ENCODE results near the gene TBCA.
"Not testable (repeated sequence)": the region's sequence is repeated elsewhere in the genome, so short reads cannot be mapped to it uniquely, and the experiment has no call there.

TBCA gene

DNA sequence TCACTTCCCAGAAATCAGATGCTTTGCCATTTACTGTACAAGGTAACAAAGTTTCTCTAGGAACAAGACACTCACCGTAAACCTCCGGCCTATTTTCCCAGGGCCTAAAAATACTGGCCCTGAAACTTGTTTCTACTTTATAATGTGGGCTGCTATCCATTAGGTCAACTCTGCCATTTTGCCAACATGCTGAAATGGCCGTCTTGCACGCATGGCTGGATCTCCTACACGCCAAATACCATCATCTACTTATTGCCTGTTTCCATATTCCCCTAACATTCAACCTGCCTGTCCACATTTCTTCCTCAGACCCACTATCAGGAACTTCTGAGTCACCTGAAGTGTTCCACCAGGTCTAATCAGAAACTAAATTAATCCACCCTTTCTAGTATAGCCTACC is 4.7 kb downstream of the TBCA start:
- no peak for DNase-seq

DNA sequence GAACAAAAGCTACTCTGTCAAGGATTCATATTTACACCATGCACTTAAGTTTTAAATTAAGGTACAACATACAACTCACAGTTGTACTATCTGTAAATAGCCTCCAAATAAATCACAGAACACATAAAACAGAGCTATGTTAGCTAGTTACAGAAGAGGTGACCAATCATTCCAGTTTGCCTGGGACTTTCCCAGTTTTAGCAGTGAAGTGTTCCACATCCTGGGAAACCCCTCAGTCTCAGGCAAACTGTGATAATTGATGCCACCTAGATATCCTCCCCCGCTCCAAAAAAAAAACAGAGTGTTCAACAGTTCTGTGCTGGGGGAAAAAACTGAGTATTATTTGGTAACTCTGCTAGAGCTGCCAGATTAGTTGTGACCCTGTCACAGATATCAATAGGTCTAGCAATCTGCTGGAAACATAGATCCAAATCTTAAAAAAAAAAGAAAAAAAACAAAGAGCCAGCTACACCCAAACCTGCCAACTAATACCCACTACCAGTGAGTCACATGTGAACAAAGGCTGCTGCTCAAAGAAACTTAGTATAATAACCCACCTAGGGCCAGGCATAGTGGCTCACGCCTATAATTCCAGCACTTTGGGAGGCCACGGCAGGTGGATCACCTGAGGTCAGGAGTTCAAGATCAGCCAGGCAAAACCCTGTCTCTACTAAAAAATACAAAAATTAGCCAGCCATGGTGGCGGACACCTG is 5.7 kb downstream of the TBCA start:
- DNase-seq = no peak

DNA sequence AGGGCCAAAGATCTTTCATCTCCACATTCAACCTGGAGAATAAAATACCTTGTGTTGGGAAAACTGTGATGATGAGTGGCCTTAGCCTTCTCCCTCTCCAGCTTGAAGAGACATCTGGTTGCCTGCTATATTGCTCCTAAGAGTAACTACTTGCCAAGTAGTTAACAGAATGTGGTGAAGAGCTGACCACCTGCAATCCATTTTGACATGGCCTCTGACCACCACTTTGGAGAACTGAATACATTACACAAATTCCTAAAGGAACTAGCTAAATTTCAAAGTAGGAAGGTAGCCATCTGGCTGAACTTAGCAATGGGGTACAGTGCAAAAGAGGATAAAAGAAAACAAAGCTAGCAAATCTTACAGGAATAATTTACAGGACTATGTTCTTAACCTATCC is 7.2 kb downstream of the TBCA start:
- DNase-seq = no peak

DNA sequence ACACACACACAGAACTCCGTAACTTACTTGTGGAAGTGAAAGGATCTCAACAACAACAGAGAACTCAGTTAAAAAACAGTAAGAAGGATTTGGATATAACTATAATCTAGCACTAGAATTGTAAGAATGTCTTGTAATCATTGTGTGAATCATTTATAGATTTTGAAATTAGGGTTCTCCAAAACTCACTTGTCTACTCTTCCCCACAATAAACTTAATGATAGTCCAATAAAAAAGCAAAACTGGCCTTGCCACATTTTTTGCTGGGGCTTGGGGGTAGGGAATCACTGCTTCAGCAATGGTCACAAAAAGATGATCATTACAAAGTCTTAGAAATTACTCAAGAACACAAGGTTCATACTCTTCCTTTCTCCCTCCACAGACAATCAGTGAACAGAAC is 8.8 kb downstream of the TBCA start:
- no peak for DNase-seq

DNA sequence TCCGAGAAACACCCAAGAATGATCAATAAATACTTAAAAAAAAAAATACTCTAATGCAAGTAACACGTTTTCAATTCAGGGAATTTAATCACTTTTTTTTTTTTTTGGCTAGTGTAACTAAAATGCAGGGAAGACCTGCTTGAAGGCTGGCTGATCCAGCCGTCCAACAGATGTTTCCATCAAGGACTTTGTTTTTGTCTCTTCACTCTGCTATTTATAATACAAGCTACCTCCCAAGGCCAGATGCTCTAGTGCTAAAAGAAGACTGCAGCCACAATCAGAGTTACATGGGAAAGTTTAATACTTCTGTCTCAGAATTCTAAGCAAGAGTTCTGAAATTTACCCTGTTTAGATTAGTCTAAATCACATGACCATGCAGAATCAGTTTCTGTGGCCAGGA is 14.5 kb downstream of the TBCA start:
- DNase-seq = no peak

DNA sequence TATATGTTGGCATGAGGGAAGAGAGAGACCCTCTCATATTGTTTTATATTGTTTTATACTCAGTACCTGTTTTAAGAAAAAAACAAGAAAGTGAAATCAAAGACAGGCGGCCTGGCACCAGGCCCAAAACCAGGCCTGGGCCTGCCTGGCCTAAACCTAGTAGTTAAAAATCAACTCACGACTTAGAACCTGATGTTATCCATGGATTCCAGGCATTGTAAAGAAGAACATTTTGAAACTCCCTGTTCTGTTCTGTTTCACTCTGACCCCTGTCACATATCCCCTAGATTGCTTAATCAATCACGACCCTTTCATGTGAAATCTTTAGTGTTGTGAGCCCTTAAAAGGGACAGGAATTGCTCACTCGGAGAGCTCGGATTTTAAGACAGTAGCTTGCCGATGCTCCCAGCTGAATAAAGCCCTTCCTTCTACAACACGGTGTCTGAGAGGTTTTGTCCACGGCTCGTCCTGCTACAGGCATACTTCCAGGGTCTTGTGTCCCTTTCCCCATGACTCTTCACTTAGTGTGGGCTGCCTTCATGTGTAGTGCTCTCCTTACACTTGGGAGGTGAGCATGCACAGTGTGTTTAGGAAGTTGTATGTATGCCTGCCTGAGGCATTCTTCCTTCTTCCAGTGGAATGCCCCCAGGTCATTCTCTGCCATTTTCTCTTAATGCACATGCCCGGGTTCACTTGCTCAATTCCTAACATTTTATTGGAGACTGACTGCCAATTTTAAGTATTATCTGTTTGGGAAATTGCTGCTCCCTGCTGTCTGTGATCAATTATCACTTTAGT is 17.8 kb downstream of the TBCA start:
- DNase-seq = no peak

DNA sequence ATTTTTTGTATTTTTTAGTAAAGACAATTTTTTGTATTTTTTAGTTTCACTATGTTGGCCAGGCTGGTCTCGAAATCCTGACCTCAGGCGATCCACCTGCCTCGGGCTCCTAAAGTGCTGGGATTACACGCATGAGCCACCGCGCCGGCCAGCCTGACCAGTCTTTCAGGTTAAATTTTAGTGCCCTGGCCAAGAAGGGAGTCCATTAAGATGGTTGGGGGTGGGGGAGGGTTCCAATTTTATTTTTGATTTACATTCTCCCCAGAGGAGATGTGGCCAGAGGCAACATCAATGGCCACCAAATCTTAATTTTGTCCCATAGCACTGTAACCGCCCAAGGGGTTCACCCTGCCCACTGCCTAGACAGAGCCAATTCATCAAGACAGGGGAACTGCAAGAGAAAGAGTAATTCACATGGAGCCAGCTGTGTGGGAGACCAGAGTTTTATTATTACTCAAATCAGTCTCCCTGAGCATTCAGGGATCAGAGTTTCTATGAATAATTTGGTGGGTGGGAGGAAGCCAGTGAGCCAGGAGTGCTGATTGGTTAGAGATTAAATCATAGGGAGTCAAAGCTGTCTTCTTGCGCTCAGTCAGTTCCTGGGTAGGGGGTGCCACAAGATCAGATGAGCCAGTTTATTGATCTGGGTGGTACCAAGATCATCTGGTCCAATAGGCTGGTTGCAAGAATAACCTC is 24.7 kb downstream of the TBCA start:
- no peak for DNase-seq

DNA sequence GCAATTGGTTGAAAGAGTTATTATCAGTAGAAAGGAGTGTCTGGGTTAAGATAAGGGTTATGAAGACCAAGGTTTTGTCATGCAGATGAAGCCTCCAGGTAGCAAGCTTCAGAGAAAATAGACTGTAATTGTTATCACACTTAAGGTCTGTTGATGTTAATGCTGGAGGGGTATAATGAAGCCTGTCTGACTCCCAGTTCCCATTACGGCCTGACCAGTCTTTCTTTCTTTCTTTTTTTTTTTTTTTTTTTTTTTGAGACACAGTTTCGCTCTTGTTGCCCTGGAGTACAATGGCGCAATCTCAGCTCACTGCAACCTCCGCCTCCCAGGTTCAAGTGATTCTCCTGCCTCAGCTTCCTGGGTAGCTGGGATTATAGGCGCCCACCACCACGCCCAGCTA is 25.2 kb downstream of the TBCA start:
- not testable (repeated sequence) for DNase-seq

DNA sequence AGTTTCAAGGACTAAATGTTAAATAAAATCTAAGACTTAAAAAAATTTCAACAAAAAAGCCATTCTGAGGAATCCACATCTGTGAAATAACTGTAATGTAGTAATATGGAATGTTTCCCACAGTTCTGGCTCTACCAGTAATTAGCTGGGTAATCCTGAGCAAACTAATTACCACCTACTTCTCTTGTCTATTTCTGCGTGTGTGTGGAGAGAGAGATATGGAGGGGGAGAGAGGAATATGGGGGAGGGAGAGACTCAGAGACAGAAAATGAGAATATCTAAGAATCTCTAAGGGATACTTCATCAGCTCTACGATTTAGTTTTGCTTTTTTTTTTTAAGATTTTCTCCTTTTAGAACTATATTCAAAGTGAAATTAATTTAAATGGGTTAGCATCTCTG is 28.0 kb downstream of the TBCA start:
- DNase-seq = no peak

DNA sequence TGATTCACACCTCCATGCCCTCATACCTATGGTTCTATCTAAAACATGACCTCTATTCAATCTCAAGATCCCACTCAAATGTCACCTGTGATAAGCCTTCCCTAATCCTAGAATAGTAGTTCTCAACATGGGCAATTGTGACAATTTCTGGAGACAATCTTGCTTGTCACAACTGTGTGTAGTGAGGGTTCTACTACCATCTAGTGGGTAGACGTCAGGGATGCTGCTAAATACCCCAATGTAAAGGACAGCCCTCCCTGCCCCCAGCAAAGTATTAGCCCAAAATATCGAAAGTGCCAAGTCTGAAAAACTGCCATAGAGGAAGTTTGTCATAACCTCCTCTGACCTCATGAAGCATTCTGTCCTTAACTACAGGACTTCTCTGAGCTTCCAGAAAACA is 32.0 kb downstream of the TBCA start:
- no peak for DNase-seq

DNA sequence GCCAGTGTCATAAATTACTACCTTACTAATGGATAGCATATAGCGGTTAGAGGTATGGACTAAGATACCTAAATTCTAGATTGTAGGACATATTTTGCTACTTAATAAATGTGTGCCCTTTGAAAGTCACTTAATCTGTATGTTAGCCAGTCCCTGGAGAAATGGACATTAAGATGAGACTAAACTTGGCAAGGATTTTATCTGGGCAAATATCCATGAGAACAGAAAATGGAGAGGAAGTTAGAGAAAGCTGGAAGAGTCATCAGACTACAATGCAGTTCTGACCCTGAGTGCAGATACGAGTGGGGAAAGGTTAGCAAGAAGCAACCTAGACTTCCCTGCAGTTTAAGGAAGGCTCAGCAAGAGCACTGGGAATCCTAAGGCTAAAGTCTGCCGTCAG is 33.0 kb downstream of the TBCA start:
- DNase-seq = peak; percentile 61

DNA sequence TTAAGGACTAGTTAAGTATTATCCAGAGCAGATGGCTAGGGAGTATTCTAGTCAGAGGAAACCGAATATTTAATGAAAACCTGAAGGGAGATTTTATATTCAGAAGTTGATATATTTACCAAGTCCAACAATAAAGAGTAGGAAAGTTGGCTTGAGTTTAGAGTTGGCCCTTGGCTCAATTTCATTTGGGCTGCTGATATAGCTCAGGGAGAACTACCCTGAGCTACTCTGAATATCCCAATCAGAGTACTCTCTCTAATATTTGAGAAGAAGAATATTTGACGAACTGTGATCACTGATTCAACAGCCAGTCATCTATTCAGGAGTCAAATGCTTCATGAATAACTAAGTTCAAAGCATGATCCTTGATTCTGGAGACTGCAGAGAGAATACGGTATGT is 34.5 kb downstream of the TBCA start:
- no peak for DNase-seq

DNA sequence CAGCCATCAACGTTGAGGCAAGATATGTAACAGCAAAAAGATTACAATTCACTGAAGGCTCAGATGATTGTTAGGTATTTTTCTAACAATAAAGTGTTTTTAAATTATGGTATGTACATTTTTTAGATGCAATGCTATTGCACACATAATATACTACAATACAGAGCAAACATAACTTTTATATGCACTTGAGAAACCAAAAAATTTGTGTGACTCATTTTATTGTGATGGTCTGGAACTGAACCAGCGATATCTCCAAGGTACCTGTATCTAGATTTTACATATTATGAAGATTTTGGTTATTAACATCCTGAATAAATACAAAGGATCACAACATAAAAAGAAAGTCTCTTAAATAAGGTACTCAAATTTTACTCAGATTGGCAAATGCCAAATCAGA is 41.3 kb downstream of the TBCA start:
- DNase-seq = no peak

DNA sequence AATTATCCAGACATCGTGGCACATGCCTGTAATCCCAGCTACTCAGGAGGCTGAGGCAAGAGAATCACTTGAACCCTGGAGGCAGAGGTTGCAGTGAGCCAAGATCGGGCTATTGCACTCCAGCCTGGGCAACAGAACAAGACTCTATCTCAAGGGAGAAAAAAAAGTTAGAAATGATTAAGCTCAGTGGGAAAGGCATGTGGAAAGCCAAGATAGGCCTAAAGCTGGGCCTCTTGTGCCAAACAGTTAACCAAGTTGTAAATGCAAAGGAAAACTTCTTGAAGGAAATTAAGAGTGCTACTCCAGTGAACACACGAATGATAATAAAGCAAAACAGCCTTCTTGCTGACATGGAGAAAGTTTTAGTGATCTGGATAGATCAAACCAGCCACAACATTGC is 43.0 kb downstream of the TBCA start:
- no peak for DNase-seq

DNA sequence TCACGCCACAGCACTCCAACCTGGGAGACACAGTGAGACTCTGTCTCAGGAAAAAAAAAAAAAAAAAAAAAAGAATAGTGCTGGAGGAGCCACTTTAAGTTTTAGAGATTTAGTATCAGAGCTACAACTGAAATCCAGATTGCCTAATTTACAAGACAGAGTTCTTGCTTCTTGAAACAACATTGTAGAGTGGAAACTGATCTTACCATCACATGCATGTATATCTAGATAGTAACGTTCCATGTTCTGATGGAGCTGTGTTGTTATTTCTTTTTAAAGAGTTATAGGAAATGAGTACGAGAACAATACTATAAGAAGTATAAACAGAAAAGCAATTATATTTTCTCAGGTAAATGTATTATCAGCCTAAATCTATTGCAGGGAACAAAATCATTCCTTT is 48.9 kb downstream of the TBCA start:
- DNase-seq = no peak

DNA sequence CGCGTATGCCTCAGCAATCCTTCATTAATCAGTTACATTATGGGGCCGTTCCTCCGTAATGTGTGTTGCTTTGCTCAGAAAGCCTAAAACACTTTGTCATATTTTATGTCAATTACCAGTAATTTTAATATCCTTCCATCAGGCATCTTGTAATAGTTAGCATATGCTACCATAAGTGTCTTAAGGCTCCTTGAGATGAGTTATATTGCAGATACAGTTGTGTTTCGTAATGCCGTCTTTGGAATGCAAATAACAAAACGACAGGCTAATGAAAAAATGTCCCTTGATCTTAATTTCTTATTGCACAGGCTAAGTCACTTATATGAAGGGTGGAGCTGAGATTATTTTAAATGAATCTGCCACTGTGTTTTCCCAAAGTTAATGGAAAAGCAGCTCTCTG is 50.5 kb downstream of the TBCA start:
- no peak for DNase-seq

DNA sequence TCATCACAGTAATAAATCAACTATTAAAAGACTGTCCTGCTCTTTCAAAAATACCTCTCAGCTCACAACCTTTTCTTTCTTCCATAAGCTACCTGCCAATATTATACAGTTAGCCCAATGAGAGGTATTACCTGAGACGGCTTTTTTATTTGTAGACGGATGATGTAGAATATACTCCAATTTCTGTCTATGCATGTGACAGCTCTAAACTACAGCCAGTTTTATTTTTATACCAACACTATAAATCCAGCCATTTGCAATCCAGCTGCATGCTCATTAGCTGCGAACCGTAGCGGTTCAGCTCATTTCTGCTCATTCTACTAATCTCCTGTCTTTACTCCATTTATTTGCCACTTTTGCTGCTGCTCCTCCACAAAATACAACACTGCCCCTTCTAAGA is 51.2 kb downstream of the TBCA start:
- DNase-seq = no peak

DNA sequence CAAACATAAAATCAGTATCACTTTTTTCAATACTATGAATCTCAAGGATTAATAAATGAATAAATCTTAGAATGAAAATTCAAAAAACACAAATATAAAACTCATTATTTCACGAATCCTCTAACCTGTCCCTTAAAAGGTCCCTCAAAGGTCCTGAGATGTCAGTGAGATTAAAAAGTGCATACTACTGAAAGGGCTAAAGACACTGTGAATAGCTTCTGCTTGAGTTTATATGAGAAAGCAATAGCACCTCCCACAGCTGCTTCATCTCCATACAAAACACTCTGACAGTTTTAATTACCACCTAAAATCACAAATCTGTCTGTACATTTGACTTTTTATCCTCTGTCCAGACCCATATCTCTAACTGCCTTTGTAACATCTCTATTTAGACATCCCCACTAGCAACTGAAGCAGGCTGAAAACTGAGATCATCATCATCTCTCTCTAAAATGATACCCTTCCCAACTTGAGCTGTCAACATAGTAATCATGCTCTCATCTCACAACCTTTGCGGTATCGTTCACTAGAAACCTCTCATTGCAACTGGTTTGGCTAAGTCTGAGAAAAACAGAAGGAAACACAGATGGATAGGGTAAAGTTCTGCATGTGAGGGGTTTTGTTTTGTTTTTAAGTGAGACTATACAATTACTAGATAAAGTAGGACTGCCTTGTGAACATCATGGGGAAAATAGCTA is 56.3 kb downstream of the TBCA start:
- no peak for DNase-seq

DNA sequence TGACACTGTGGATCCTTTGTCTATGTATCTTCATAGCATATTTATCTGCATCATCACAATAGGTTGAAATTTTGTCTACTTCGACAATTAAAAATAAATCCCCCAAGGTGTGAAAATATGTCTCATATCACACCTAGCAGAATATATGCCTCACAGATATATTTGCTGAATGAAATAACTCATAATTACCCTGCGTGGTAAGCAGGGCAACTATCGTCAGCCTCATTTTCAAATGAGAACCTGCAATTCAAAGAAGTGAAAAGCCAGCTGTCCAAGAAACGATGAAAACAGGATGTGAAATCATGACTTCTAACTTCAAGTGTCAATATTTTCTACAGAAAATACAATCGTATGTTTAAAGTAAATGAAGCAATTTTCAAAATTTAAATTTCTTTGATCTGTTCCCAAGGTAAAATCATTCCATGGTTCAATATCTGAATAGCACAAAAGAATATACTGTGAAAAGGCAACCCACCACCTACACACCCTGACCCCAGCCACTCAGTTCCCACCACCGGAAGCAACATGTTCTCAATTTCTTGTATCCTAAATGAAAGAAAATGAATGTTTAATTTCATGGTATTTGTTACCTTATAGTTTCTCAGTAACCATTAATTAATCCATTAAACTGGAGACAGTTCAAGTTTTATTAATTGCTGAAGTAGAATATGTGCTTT is 57.1 kb downstream of the TBCA start:
- DNase-seq = no peak

DNA sequence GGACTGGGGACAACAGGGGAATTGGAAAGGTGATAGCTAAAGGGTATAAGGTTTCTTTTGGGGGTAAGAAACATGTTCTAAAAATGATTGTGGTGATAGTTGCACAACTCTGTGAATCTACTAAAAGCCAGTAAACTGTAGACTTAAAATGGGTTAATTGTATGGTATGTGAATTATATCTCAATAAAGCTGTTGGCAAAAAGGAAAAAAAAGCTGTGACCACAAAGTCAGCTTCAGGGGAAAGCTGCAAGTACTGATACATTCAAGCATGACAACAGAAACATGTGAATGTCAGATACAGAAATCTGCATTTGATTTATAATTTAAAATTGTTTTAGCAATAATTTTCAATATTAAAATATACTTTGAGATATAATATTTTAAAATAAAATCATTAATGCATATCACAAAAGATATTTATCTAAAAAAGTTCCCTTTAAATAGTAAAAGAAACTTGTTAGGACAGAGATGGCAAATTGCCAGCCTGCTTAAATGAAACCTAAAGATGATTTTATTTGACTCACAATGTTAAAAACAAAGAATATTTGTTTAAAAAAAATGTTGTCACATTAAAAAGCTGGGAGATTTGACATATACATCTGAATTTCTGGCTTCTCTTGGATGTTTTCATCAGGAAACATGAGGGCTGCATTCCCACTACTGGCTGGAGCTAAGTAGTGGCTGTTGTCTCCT is 66.0 kb downstream of the TBCA start:
- peak; percentile 1 for DNase-seq

DNA sequence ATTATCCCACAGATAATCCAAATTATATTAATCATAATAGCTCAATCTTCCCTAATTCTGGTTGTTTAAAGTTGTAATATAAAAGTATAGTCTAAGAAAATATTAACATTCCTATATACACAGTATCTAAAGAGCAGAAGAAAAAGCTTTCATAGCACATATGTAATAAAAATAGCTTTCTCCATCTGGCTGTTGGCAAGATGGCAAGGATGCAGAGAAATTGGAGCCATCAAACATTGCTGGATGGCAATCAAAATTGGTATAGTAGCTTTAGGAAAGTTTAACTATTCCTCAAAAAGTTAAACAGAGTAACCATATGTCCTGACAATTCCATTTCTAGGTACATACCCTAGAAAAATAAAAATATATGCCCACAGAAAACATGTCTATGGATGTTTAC is 66.8 kb downstream of the TBCA start:
- DNase-seq = no peak

DNA sequence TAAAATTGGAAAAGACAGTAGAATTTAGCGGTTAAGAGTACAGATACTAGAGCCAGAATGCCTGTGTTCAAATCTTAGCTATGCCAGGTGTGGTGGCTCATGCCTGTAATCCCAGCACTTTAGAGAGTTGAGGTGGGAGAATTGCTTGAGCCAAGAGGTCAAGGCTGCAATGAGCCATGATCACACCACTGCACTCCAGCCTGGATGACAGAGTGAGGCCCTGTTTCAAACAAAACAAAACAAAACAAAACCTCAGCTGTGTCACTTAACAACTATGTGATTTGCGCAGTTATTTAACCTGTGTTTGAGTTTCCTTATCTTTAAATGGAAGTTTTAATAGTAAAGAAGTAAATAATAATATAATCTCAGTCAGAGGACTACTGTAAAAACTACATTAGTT is 68.3 kb downstream of the TBCA start:
- no peak for DNase-seq

Measured in EL (cell line).